ENCODE results near the gene COL23A1. TPM values are rescaled to one million over a fixed set of nuclear protein-coding genes. Genes with fewer than 3 reads are reported as not detected.
"Not testable (repeated sequence)": the region's sequence is repeated elsewhere in the genome, so short reads cannot be mapped to it uniquely, and the experiment has no call there.

COL23A1 gene
- total RNA-seq, 2 donors from 2014 or later = 1.5 to 2.5 TPM

DNA sequence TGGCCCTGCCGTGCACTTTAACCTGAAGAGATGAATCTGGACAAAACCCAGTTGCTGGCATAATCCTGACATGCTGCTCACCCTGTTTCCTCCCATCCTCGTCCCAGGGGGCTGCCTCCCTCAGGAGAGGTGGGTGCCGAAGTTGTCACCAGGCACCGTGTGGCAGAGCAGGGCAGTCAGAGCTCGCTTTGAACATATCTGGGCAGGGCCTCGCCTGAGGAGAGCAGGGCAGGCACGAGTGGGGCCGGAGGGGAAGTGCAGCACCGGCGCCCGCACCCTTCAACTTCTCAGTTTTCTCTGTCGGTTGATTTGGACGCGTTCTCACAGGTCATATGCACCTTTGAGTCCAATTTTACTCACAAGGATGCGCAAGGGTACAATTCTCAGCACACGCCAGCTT is 216.5 kb downstream of the COL23A1 start:
- ATAC-seq (ENCODE audit: insufficient number of reproducible peaks, low FRiP score, low read depth) = no peak
- H3K9me3 ChIP-seq = no peaks in the 10 kb centered on the region

GRCh38 chr5:178372142-178372571 is 218.0 kb downstream of the COL23A1 start:
- Histone ChIP-seq H3K27me3 (replicated peaks; ENCODE audit: insufficient read depth) (no peaks in the 10 kb centered on the region), H3K27ac (peak overlapping the region; percentile 2 to 58), H3K36me3 (no peaks in the 10 kb centered on the region), H3K9me3 (no peaks in the 10 kb centered on the region), H3K4me1 (ENCODE audit: control insufficient read depth in 1 of 2, low read depth in 2 of 2) (peaks cover 13 to 19% of the 10 kb centered on the region in 2 donors), H3K4me3 (peak overlapping the region; percentile 64)
- no peak for DNase-seq (ENCODE audit: low spot score)
- no peak for TF ChIP-seq CTCF (IDR thresholded peaks at IDR 0.05)
- ATAC-seq (ENCODE audit: insufficient number of reproducible peaks, low FRiP score, low read depth) = no peak

More for the DNA sequence above, 216.5 kb downstream of the COL23A1 start:
- Histone ChIP-seq H3K4me1 (ENCODE audit: control insufficient read depth in 1 of 2, low read depth in 2 of 2) (peaks cover 13 to 19% of the 10 kb centered on the region in 2 donors), H3K4me3 (no peak overlapping the region), H3K36me3 (no peaks in the 10 kb centered on the region), H3K27ac (no peak overlapping the region), H3K27me3 (replicated peaks; ENCODE audit: insufficient read depth) (no peaks in the 10 kb centered on the region)
- TF ChIP-seq CTCF (IDR thresholded peaks at IDR 0.05) = no peak
- DNase-seq (ENCODE audit: low spot score) = no peak

GRCh38 chr5:178371362-178372111 is 218.7 kb downstream of the COL23A1 start:
- ATAC-seq (ENCODE audit: insufficient number of reproducible peaks, low FRiP score, low read depth) (no peak), DNase-seq (ENCODE audit: low spot score) (no peak)
- Histone ChIP-seq H3K4me3 (peak overlapping the region; percentile 64), H3K27me3 (replicated peaks; ENCODE audit: insufficient read depth) (no peaks in the 10 kb centered on the region), H3K9me3 (no peaks in the 10 kb centered on the region), H3K36me3 (no peaks in the 10 kb centered on the region), H3K4me1 (ENCODE audit: control insufficient read depth in 1 of 2, low read depth in 2 of 2) (peaks cover 13 to 19% of the 10 kb centered on the region in 2 donors), H3K27ac (peak overlapping the region; percentile 2 to 58)
- TF ChIP-seq CTCF (IDR thresholded peaks at IDR 0.05) = no peak

DNA sequence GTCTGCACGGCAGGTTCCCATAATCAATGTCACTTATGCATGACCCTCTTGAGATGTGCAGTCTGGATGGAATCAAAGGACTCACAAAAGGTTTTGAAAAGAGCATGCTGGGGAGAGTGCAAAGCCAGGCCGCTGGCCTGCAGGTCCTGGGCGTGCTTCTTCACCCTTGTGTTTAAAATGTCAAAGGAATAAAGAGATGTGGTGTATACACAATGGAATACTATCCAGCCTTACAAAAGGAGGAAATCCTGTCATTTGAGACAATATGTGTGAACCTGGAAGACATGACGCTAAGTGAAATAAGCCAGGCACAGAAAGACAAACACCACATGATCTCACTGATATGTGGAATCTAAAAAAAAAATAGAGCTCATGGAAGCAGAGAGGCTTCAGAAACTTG is 220.1 kb downstream of the COL23A1 start:
- no peak for TF ChIP-seq CTCF (IDR thresholded peaks at IDR 0.05)
- peaks cover 13 to 19% of the 10 kb centered on the region in 2 donors for H3K4me1 ChIP-seq (ENCODE audit: control insufficient read depth in 1 of 2, low read depth in 2 of 2)
- H3K27ac ChIP-seq = no peak overlapping the region
- no peaks in the 10 kb centered on the region for H3K27me3 ChIP-seq (replicated peaks; ENCODE audit: insufficient read depth)
- no peaks in the 10 kb centered on the region for H3K36me3 ChIP-seq
- no peaks in the 10 kb centered on the region for H3K9me3 ChIP-seq
- DNase-seq (ENCODE audit: low spot score) (no peak), ATAC-seq (ENCODE audit: insufficient number of reproducible peaks, low FRiP score, low read depth) (no peak)
- no peak overlapping the region for H3K4me3 ChIP-seq

GRCh38 chr5:178369469-178369868 is 220.7 kb downstream of the COL23A1 start:
- not testable (repeated sequence) for H3K4me3 ChIP-seq; H3K36me3 ChIP-seq; H3K27me3 ChIP-seq (replicated peaks; ENCODE audit: insufficient read depth); ATAC-seq (ENCODE audit: insufficient number of reproducible peaks, low FRiP score, low read depth); H3K27ac ChIP-seq; DNase-seq (ENCODE audit: low spot score); H3K9me3 ChIP-seq
- peaks cover 13 to 19% of the 10 kb centered on the region in 2 donors for H3K4me1 ChIP-seq (ENCODE audit: control insufficient read depth in 1 of 2, low read depth in 2 of 2)

Data from thoracic aorta (tissue), 2 donors.